ENCODE data around the gene YEATS2.

Gene YEATS2

GRCh38 chr3:183654727-183655126 lies 42.9 kb upstream of the YEATS2 start:
- no peak for TF ChIP-seq CTCF (IDR thresholded peaks at IDR 0.05; ENCODE audit: insufficient read depth, low read length)

GRCh38 chr3:183662099-183662498 lies 35.5 kb upstream of the YEATS2 start:
- Histone ChIP-seq H3K27ac (replicated peaks) (no peak overlapping the region), H3K4me3 (replicated peaks; ENCODE audit: insufficient read depth, low read length) (no peak overlapping the region), H3K27me3 (ENCODE audit: insufficient read depth, poor library complexity, severe bottlenecking) (no peaks in the 10 kb centered on the region)
- DNase-seq (ENCODE audit: low read depth in 1 of 2, low spot score in 1 of 2) = no peak
- TF ChIP-seq POLR2AphosphoS5 (IDR thresholded peaks at IDR 0.05; ENCODE audit: low read depth) (no peak), CTCF (IDR thresholded peaks at IDR 0.05; ENCODE audit: insufficient read depth, low read length) (no peak), REST (IDR thresholded peaks at IDR 0.05; ENCODE audit: insufficient replicate concordance, low read depth) (no peak), GABPA (IDR thresholded peaks at IDR 0.05; ENCODE audit: low read depth) (no peak), SPI1 (IDR thresholded peaks at IDR 0.05; ENCODE audit: borderline replicate concordance, low read depth) (no peak)

More at GRCh38 chr3:183654727-183655126, 42.9 kb upstream of the YEATS2 start:
- DNase-seq (ENCODE audit: low read depth in 1 of 2, low spot score in 1 of 2) = no peak
- Histone ChIP-seq H3K27me3 (ENCODE audit: insufficient read depth, poor library complexity, severe bottlenecking) (no peaks in the 10 kb centered on the region), H3K27ac (replicated peaks) (no peak overlapping the region), H3K4me3 (replicated peaks; ENCODE audit: insufficient read depth, low read length) (no peak overlapping the region)

GRCh38 chr3:183664913-183665381 lies 32.6 kb upstream of the YEATS2 start:
- Histone ChIP-seq H3K27me3 (ENCODE audit: insufficient read depth, poor library complexity, severe bottlenecking) (no peaks in the 10 kb centered on the region), H3K4me3 (replicated peaks; ENCODE audit: insufficient read depth, low read length) (no peak overlapping the region), H3K27ac (replicated peaks) (no peak overlapping the region)
- TF ChIP-seq CTCF (IDR thresholded peaks at IDR 0.05; ENCODE audit: insufficient read depth, low read length) (no peak), GABPA (IDR thresholded peaks at IDR 0.05; ENCODE audit: low read depth) (no peak), POLR2AphosphoS5 (IDR thresholded peaks at IDR 0.05; ENCODE audit: low read depth) (no peak), REST (IDR thresholded peaks at IDR 0.05; ENCODE audit: insufficient replicate concordance, low read depth) (no peak), SPI1 (IDR thresholded peaks at IDR 0.05; ENCODE audit: borderline replicate concordance, low read depth) (no peak)
- no peak for DNase-seq (ENCODE audit: low read depth in 1 of 2, low spot score in 1 of 2)

- Histone ChIP-seq H3K27ac (replicated peaks) (no peak overlapping the region), H3K4me3 (replicated peaks; ENCODE audit: insufficient read depth, low read length) (no peak overlapping the region), H3K27me3 (ENCODE audit: insufficient read depth, poor library complexity, severe bottlenecking) (no peaks in the 10 kb centered on the region)
- TF ChIP-seq GABPA (IDR thresholded peaks at IDR 0.05; ENCODE audit: low read depth) (no peak), REST (IDR thresholded peaks at IDR 0.05; ENCODE audit: insufficient replicate concordance, low read depth) (no peak), POLR2AphosphoS5 (IDR thresholded peaks at IDR 0.05; ENCODE audit: low read depth) (no peak), CTCF (IDR thresholded peaks at IDR 0.05; ENCODE audit: insufficient read depth, low read length) (no peak)
- no peak for DNase-seq (ENCODE audit: low read depth in 1 of 2, low spot score in 1 of 2)
Observed at GRCh38 chr3:183680061-183680460, 17.5 kb upstream of the YEATS2 start.
